H54 (cell line): ENCODE results near the gene PPP2R2D.
"Not testable (repeated sequence)": the region's sequence is repeated elsewhere in the genome, so short reads cannot be mapped to it uniquely, and the experiment has no call there.

Experiments
- DNase-seq: peaks from one replicate; pipeline ENCODE4 v3.0.0; 2011; ENCODE audit warnings: low spot score, mixed read lengths; ENCODE audit not compliant: insufficient read length
- FAIRE-seq: peaks from 3 replicates; lab custom pipeline; 2011; peaks lifted over from hg19 to GRCh38; lab: Jason Lieb, UNC
- POLR2A ChIP-seq: IDR thresholded peaks from 2 replicates; pipeline ENCODE4 v1.6.1; 2011; ENCODE audit warnings: low read depth, mild to moderate bottlenecking, low read length

PPP2R2D gene

GRCh38 chr10:131874991-131875451 lies 25.8 kb upstream of the PPP2R2D start:
- FAIRE-seq: no peak
- no peak for TF ChIP-seq POLR2A
- peak; percentile 50 for DNase-seq

GRCh38 chr10:131875501-131875900 lies 25.3 kb upstream of the PPP2R2D start:
- no peak for DNase-seq
- FAIRE-seq: no peak
- TF ChIP-seq POLR2A: no peak

GRCh38 chr10:131876017-131876416 lies 24.8 kb upstream of the PPP2R2D start:
- FAIRE-seq (no peak), DNase-seq (no peak)
- TF ChIP-seq POLR2A: no peak

- DNase-seq: no peak
- FAIRE-seq: no peak
- TF ChIP-seq POLR2A: no peak
Observed at GRCh38 chr10:131876508-131876907, 24.3 kb upstream of the PPP2R2D start.

GRCh38 chr10:131880016-131880590 lies 20.7 kb upstream of the PPP2R2D start:
- no peak for FAIRE-seq
- no peak for TF ChIP-seq POLR2A
- DNase-seq: no peak

- FAIRE-seq (no peak), DNase-seq (no peak)
- no peak for TF ChIP-seq POLR2A
Observed at GRCh38 chr10:131881104-131881880, 19.5 kb upstream of the PPP2R2D start.

- DNase-seq: no peak
- FAIRE-seq: no peak
- no peak for TF ChIP-seq POLR2A
Observed at GRCh38 chr10:131882151-131882550, 18.7 kb upstream of the PPP2R2D start.

- DNase-seq (no peak), FAIRE-seq (no peak)
- TF ChIP-seq POLR2A: no peak
Observed at GRCh38 chr10:131882590-131883451, 18.0 kb upstream of the PPP2R2D start.

- not testable (repeated sequence) for DNase-seq, FAIRE-seq
Observed at GRCh38 chr10:131883621-131884393, 17.0 kb upstream of the PPP2R2D start.

GRCh38 chr10:131885391-131886165 lies 15.2 kb upstream of the PPP2R2D start:
- TF ChIP-seq POLR2A: no peak
- DNase-seq (peak; percentile 63), FAIRE-seq (no peak)

GRCh38 chr10:131886237-131886636 lies 14.6 kb upstream of the PPP2R2D start:
- FAIRE-seq (no peak), DNase-seq (no peak)
- TF ChIP-seq POLR2A: no peak

GRCh38 chr10:131888186-131888604 lies 12.6 kb upstream of the PPP2R2D start:
- no peak for FAIRE-seq
- no peak for DNase-seq
- no peak for TF ChIP-seq POLR2A

GRCh38 chr10:131889755-131890154 lies 11.1 kb upstream of the PPP2R2D start:
- DNase-seq (no peak), FAIRE-seq (no peak)
- no peak for TF ChIP-seq POLR2A
